GM12801 (cell line): ENCODE results near the gene ITGB4.

ENCODE experiments used
- CTCF ChIP-seq: IDR thresholded peaks from one replicate; pipeline ENCODE4 v1.5.1; 2011; ENCODE audit warnings: control low read depth; ENCODE audit not compliant: insufficient read length; ENCODE audit errors: extremely low read depth

The ITGB4 gene

GRCh38 chr17:75683583-75683982 lies 37.7 kb upstream of the ITGB4 start:
- TF ChIP-seq CTCF: no peak

- no peak for TF ChIP-seq CTCF
Observed at GRCh38 chr17:75684249-75684648, 37.0 kb upstream of the ITGB4 start.

- TF ChIP-seq CTCF: no peak
Observed at GRCh38 chr17:75684924-75685323, 36.3 kb upstream of the ITGB4 start.

- no peak for TF ChIP-seq CTCF
Observed at GRCh38 chr17:75685499-75685898, 35.8 kb upstream of the ITGB4 start.

- TF ChIP-seq CTCF: no peak
Observed at GRCh38 chr17:75688209-75688825, 32.9 kb upstream of the ITGB4 start.

- TF ChIP-seq CTCF: no peak
Observed at GRCh38 chr17:75689441-75689873, 31.8 kb upstream of the ITGB4 start.

GRCh38 chr17:75691371-75691791 lies 29.9 kb upstream of the ITGB4 start:
- TF ChIP-seq CTCF: no peak
